GM23248 (cell line): ENCODE measurements around the gene PATJ. TPM values are rescaled to one million over a fixed set of nuclear protein-coding genes. Genes with fewer than 3 reads are reported as not detected.
"Not testable (repeated sequence)": the region's sequence is repeated elsewhere in the genome, so short reads cannot be mapped to it uniquely, and the experiment has no call there.

Source experiments
- DNase-seq: peaks from one replicate; pipeline ENCODE4 v3.0.0-alpha.2; 2015
- H2AFZ ChIP-seq: fragments of 200-600 bp; sonication (generic); 2 replicates; pipeline ENCODE4 v1.6.1; 2016; ENCODE audit warnings: antibody characterized with exemption
- H3F3A ChIP-seq: fragments of 200-600 bp; sonication (generic); 2 replicates; pipeline ENCODE4 v1.6.1; 2016; ENCODE audit warnings: mild to moderate bottlenecking, antibody characterized with exemption, mixed run types; ENCODE audit not compliant: insufficient read depth
- H3K27ac ChIP-seq: fragments of 200-600 bp; sonication (generic); 2 replicates; pipeline ENCODE4 v1.5.1; 2016; ENCODE audit warnings: mild to moderate bottlenecking
- H3K27me3 ChIP-seq: fragments of 200-600 bp; sonication (generic); replicated peaks from 2 replicates; pipeline ENCODE4 v1.6.1; 2016; ENCODE audit warnings: mild to moderate bottlenecking; ENCODE audit not compliant: insufficient read depth
- H3K36me3 ChIP-seq: fragments of 200-600 bp; sonication (generic); 2 replicates; pipeline ENCODE4 v1.6.1; 2016; ENCODE audit warnings: low read depth, mild to moderate bottlenecking
- H3K4me1 ChIP-seq: fragments of 200-600 bp; sonication (generic); 2 replicates; pipeline ENCODE4 v1.6.1; 2016; ENCODE audit warnings: mild to moderate bottlenecking; ENCODE audit not compliant: insufficient read depth
- H3K4me2 ChIP-seq: fragments of 200-600 bp; sonication (generic); one replicate; pipeline ENCODE4 v1.6.1; 2016; ENCODE audit warnings: mild to moderate bottlenecking; ENCODE audit not compliant: unreplicated experiment
- H3K4me3 ChIP-seq: fragments of 200-600 bp; sonication (generic); 2 replicates; pipeline ENCODE4 v1.5.1; 2016; ENCODE audit warnings: mild to moderate bottlenecking
- H3K79me2 ChIP-seq: fragments of 200-600 bp; sonication (generic); 2 replicates; pipeline ENCODE4 v1.6.1; 2016; ENCODE audit warnings: mild to moderate bottlenecking; ENCODE audit not compliant: insufficient read depth
- H3K9ac ChIP-seq: fragments of 200-600 bp; sonication (generic); 2 replicates; pipeline ENCODE4 v1.6.1; 2016; ENCODE audit warnings: mild to moderate bottlenecking
- H3K9me2 ChIP-seq: fragments of 200-600 bp; sonication (generic); 2 replicates; pipeline ENCODE4 v1.6.1; 2016; ENCODE audit warnings: mixed run types, mild to moderate bottlenecking, moderate library complexity; ENCODE audit not compliant: insufficient read depth
- H3K9me3 ChIP-seq: fragments of 200-600 bp; sonication (generic); one replicate; pipeline ENCODE4 v1.6.1; 2017; ENCODE audit warnings: low read depth
- H4K20me1 ChIP-seq: fragments of 200-600 bp; sonication (generic); 2 replicates; pipeline ENCODE4 v1.6.0; 2016; ENCODE audit not compliant: insufficient read depth
- EZH2 ChIP-seq: fragments of 200-600 bp; sonication (generic); IDR thresholded peaks from 2 replicates; pipeline ENCODE4 v1.6.1; 2018; ENCODE audit warnings: antibody characterized with exemption, mild to moderate bottlenecking; ENCODE audit not compliant: insufficient read depth, poor library complexity, severe bottlenecking
- EZH2phosphoT487 ChIP-seq: fragments of 200-600 bp; sonication (generic); IDR thresholded peaks from 2 replicates; pipeline ENCODE4 v1.6.1; 2018; ENCODE audit warnings: antibody characterized with exemption, moderate library complexity, mild to moderate bottlenecking, low read depth; ENCODE audit not compliant: insufficient read depth
- WGBS, 2 experiments: methylation state at CpG; one replicate each; pipeline ENCODE4 v1.1.6; 2015 to 2017; ENCODE audit warnings: low lambda C conversion rate in 2 of 2, low coverage in 1 of 2; ENCODE audit errors: missing lambda C conversion rate in 2 of 2; 5-methylcytosine and 5-hydroxymethylcytosine counted together
- in situ Hi-C: fragments of 300-500 bp; cut with MboI; formaldehyde crosslinking; loops from 2 replicates; pipeline ENCODE4 v1.15.0; 2020
- polyA plus RNA-seq: library from polyadenylated mRNA; unstranded; fragments of >200 nt; fragmentation: Nextera tagmentation; extraction: Ambion mirVana; gene quantifications from 2 replicates; pipeline ENCODE4 v1.2.1, GENCODE V29; 2016
- total RNA-seq: library from RNA; depleted of rRNA; stranded (reverse); fragments of >200 nt; shearing (Covaris generic); gene quantifications from 2 replicates; pipeline ENCODE4 v1.2.3, GENCODE V29; 2014

PATJ gene
- total and polyA plus RNA-seq, 2 experiments from 2014 or later: 5.3 to 6.1 TPM

GRCh38 chr1:61825393-61825792 lies 83.1 kb downstream of the PATJ start:
- Histone ChIP-seq H3F3A (no peaks in the 10 kb centered on the region), H3K9me2 (no peaks in the 10 kb centered on the region), H3K9me3 (no peaks in the 10 kb centered on the region), H3K9ac (no peak overlapping the region), H3K36me3 (no peaks in the 10 kb centered on the region), H3K4me1 (no peaks in the 10 kb centered on the region), H2AFZ (no peak overlapping the region), H3K27ac (no peak overlapping the region), H3K27me3 (no peaks in the 10 kb centered on the region), H3K79me2 (no peaks in the 10 kb centered on the region), H3K4me3 (no peak overlapping the region), H4K20me1 (no peaks in the 10 kb centered on the region), H3K4me2 (no peak overlapping the region)
- WGBS, 2 experiments: 74 to 77% methylated on average over 1 of the region's 1 CpG
- no peak for TF ChIP-seq EZH2
- TF ChIP-seq EZH2phosphoT487: no peak
- in situ Hi-C loops: loop anchor here (25.0 kb wide), 1 partner anchor 1838 kb away; no protein-coding TSS in a partner anchor
- DNase-seq: no peak

DNA sequence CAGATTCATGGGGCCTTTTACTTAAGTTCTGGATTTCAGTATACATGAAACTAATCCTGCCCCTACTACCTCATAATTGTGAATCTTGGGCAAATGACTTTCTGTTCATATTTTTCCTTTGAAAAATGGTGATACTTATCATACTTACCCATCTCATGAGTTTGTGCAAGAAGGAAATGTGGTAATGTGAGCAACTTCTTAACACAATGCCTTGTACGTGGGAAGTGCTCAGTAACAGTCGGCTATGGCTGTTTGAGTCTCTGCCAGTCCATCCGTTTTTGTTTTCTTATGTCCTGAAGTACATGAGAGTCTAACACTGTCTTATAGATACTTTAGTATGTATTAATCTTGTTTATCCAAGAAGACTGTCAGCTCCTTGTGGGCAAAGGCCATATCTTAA lies 86.5 kb downstream of the PATJ start:
- Histone ChIP-seq H3K9me2 (no peaks in the 10 kb centered on the region), H2AFZ (no peak overlapping the region), H3K36me3 (no peaks in the 10 kb centered on the region), H3K27ac (no peak overlapping the region), H3K4me3 (no peak overlapping the region), H3K27me3 (no peaks in the 10 kb centered on the region), H3F3A (no peaks in the 10 kb centered on the region), H3K79me2 (no peaks in the 10 kb centered on the region), H3K4me1 (no peaks in the 10 kb centered on the region), H3K4me2 (no peak overlapping the region), H3K9ac (no peak overlapping the region), H4K20me1 (no peaks in the 10 kb centered on the region), H3K9me3 (no peaks in the 10 kb centered on the region)
- WGBS, 2 experiments: 83 to 90% methylated on average over 3 of the region's 3 CpGs
- in situ Hi-C loops: loop anchor here (25.0 kb wide), 1 partner anchor 1842 kb away; no protein-coding TSS in a partner anchor
- no peak for DNase-seq
- TF ChIP-seq EZH2phosphoT487 (no peak), EZH2 (no peak)

DNA sequence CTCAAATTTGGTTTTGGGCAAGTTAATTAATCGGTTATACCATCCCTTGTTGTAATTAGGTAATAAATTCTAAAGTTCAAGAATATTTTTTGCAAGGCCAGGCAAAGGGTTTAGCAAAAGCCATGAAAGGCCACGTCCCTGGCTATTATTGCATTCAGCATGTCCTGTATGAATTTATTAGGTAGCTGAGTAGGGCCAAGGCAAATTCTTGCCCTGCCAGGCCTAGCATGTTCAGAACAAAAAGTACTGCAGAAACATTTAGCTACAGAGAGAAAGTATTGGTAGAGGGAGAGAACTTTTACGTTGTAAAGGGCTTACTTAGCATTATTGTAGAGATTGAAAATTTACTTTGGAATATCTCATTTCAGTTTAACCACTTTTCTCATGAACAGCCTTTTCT lies 94.4 kb downstream of the PATJ start:
- peaks cover 15% of the 10 kb centered on the region for H3K4me1 ChIP-seq
- no peak overlapping the region for H3K9ac ChIP-seq
- no peak overlapping the region for H3K4me3 ChIP-seq
- no peaks in the 10 kb centered on the region for H3K9me2 ChIP-seq
- no peak for DNase-seq
- peaks cover 6% of the 10 kb centered on the region; the same call in 1 of the 2 replicates for H3F3A ChIP-seq
- 32 to 37% methylated on average over 3 of the region's 3 CpGs for WGBS, 2 experiments
- no peaks in the 10 kb centered on the region for H3K79me2 ChIP-seq
- H2AFZ ChIP-seq: no peak overlapping the region
- TF ChIP-seq EZH2 (no peak), EZH2phosphoT487 (no peak)
- no peaks in the 10 kb centered on the region for H4K20me1 ChIP-seq
- in situ Hi-C loops: loop anchor here (25.0 kb wide), 1 partner anchor 1849 kb away; no protein-coding TSS in a partner anchor
- no peak overlapping the region for H3K4me2 ChIP-seq
- H3K27me3 ChIP-seq: no peaks in the 10 kb centered on the region
- no peaks in the 10 kb centered on the region for H3K36me3 ChIP-seq
- H3K27ac ChIP-seq: no peak overlapping the region
- H3K9me3 ChIP-seq: no peaks in the 10 kb centered on the region

GRCh38 chr1:61837607-61838006 lies 95.3 kb downstream of the PATJ start:
- H3K27me3 ChIP-seq, H3F3A ChIP-seq, H3K79me2 ChIP-seq, H3K9ac ChIP-seq, H3K9me3 ChIP-seq, H3K36me3 ChIP-seq, H3K27ac ChIP-seq, H4K20me1 ChIP-seq, H3K4me3 ChIP-seq, H3K9me2 ChIP-seq, H2AFZ ChIP-seq, H3K4me2 ChIP-seq: not testable (repeated sequence)
- H3K4me1 ChIP-seq: peaks cover 15% of the 10 kb centered on the region
- WGBS, 2 experiments: 83 to 84% methylated on average over 6 of the region's 6 CpGs
- in situ Hi-C loops: loop anchor here (25.0 kb wide), 1 partner anchor 1850 kb away; no protein-coding TSS in a partner anchor
- peak; percentile 4 for DNase-seq

GRCh38 chr1:61839679-61840078 lies 97.4 kb downstream of the PATJ start:
- DNase-seq: peak; percentile 80
- H3K4me2 ChIP-seq: peak overlapping the region; percentile 9
- in situ Hi-C loops: loop anchor here (10.0 to 25.0 kb wide), 2 partner anchors 865 to 1852 kb away; no protein-coding TSS in a partner anchor
- no peak for TF ChIP-seq EZH2
- TF ChIP-seq EZH2phosphoT487: no peak
- no peak overlapping the region for H3K9ac ChIP-seq
- H3K9me3 ChIP-seq: no peaks in the 10 kb centered on the region
- H3K79me2 ChIP-seq: no peaks in the 10 kb centered on the region
- no peak overlapping the region for H2AFZ ChIP-seq
- peaks cover 15% of the 10 kb centered on the region for H3K4me1 ChIP-seq
- no peaks in the 10 kb centered on the region for H3K9me2 ChIP-seq
- no peak overlapping the region for H3K4me3 ChIP-seq
- H4K20me1 ChIP-seq: no peaks in the 10 kb centered on the region
- no peak overlapping the region for H3K27ac ChIP-seq
- no peaks in the 10 kb centered on the region for H3K27me3 ChIP-seq
- H3F3A ChIP-seq: peaks cover 6% of the 10 kb centered on the region; the same call in 1 of the 2 replicates
- 4% methylated on average over 2 of the region's 2 CpGs for WGBS, 2 experiments
- H3K36me3 ChIP-seq: no peaks in the 10 kb centered on the region
